ENCODE measurements around the gene HNRNPF. TPM values are rescaled to one million over a fixed set of nuclear protein-coding genes. Genes with fewer than 3 reads are reported as not detected.

Gene HNRNPF
- total RNA-seq, 2 donors from 2014 or later = 57.8 to 78.7 TPM

DNA sequence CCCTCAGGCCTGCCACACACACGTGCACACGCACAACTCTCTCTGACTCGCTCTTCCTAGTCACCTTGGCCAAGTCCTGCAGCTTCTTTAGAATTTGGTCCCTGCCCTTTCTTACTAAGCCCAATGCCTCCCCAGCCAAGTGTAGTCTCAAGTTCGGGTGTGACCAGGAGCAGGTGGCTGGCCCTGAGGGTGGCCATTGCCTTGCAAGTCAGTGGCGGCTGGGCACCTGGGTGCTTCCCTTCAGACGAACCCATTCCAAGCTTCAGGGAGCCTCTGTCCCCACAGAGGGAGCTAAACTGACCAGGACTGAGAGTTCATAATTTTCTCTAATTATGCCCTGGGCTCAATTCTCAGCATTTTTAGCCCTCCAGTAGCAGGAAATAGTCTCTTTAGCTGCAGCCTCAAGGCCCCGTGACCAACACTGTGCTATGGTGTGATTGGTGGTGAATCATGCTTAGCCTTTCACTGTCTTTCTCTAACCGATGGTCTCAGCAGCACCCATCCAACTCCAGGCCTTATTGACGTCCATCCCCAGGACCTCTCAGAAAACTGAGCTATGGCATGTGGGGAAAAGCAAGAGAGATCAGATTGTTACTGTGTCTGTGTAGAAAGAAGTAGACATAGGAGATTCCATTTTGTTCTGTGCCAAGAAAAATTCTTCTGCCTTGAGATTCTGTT, 72.2 kb downstream of the HNRNPF start:
- H3K27me3 ChIP-seq = no peaks in the 10 kb centered on the region
- no peak for DNase-seq (ENCODE audit: low spot score)

GRCh38 chr10:43336061-43336460, 72.9 kb downstream of the HNRNPF start:
- no peak for DNase-seq (ENCODE audit: low spot score)
- TF ChIP-seq CTCF (IDR thresholded peaks at IDR 0.05) = no peak
- no peaks in the 10 kb centered on the region for H3K27me3 ChIP-seq

More for the DNA sequence above, 72.2 kb downstream of the HNRNPF start:
- TF ChIP-seq CTCF (IDR thresholded peaks at IDR 0.05) = no peak
- Histone ChIP-seq H3K9me3 (no peaks in the 10 kb centered on the region), H3K27ac (no peak overlapping the region), H3K36me3 (no peaks in the 10 kb centered on the region), H3K4me3 (no peak overlapping the region), H3K4me1 (no peaks in the 10 kb centered on the region)

More at GRCh38 chr10:43336061-43336460, 72.9 kb downstream of the HNRNPF start:
- no peaks in the 10 kb centered on the region for H3K36me3 ChIP-seq
- H3K4me1 ChIP-seq = no peaks in the 10 kb centered on the region
- no peaks in the 10 kb centered on the region for H3K9me3 ChIP-seq
- H3K27ac ChIP-seq = no peak overlapping the region
- no peak overlapping the region for H3K4me3 ChIP-seq

Other genes starting within 250 kb of the HNRNPF start
- gene RASGEF1A, start 142.1 kb downstream of the HNRNPF start, total RNA-seq = 1 to 10 TPM; 2.9 to 3.0 TPM
- not detected for gene FXYD4, start 37.5 kb downstream of the HNRNPF start, total RNA-seq
- 1 to 10 TPM; 3.9 to 4.9 TPM for gene ZNF487, start 27.9 kb upstream of the HNRNPF start, total RNA-seq
- 1 to 10 TPM; 2.2 to 4.4 TPM for gene ZNF239, start 165.4 kb upstream of the HNRNPF start, total RNA-seq
- gene ZNF485, start 197.3 kb upstream of the HNRNPF start, total RNA-seq = 1 to 10 TPM in 1 of 2 donors, under 1 TPM in 1; 0.98 to 1.1 TPM
- gene ZNF32, start 239.7 kb upstream of the HNRNPF start, total RNA-seq = 10 to 100 TPM; 56.1 to 56.5 TPM

All from right atrium auricular region (tissue), 2 donors.